ENCODE measurements around the gene NEURL2.
"Not testable (repeated sequence)": the region's sequence is repeated elsewhere in the genome, so short reads cannot be mapped to it uniquely, and the experiment has no call there.

NEURL2 gene

GRCh38 chr20:45897692-45898091 is 6.7 kb upstream of the NEURL2 start:
- no peak for DNase-seq

DNA sequence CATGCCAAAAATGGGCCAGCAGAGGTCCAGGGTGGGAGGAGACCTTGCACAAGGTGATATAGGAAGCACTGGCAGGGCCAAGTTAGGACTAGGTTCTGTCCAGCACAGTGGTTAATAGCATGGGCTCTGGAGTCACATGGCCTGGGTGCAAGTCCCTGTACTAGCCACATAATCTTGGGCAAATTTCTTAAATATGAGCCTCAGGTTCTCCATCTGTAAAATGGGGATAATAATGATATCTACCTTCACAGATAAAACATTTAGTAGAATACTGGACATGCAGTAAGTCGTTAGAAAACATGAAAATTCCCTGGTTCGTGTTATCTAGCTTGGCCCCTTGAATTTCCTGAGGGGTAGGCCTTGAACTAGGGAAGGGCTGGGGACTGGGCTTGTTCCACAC is 6.3 kb upstream of the NEURL2 start:
- no peak for DNase-seq

DNA sequence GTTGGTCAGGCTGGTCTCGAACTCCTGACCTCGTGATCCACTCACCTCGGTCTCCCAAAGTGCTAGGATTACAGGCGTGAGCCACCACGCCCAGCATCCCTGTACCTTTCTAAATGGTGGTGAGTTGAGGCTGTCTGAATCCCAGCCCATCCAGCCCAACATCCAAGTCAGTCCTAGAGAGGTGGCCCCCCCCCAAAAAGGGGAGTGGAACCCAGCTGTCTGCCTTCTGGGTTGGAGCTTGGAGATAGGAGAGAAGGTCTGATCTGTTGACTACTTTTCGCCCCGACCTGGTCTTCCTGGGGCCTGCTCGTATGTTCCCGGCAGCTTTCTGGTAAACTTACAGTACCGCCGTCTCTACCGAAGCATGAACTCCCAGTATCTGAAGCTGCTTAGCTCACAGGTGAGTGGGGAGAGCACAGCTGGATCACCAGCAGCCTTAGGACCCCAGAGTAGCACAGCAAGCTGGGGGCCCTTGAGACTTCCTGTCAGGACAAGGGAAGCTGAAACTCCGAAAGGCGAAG is 5.7 kb upstream of the NEURL2 start:
- DNase-seq, result no peak

DNA sequence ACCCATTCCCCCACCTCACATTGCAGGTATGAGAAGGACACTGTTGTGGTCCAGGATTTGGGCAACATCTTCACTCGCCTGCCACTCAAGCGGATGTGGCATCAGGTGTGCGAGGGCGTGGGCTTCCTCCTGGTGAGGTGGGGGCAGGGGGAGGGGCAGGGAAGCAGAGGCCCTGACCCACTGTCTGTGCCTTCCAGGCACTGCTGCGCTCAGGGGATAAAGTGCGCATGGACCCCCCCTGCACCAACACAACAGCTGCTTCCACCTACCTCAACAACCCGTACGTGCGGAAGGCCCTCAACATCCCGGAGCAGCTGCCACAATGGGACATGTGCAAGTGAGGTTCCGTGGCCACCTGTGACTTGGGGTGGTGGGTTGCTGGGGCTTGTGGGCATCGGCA is 3.8 kb upstream of the NEURL2 start:
- DNase-seq, result no peak

GRCh38 chr20:45893831-45894230 is 2.8 kb upstream of the NEURL2 start:
- no peak for DNase-seq

- DNase-seq, result peak; percentile 41
Observed at GRCh38 chr20:45892828-45893500, 2.0 kb upstream of the NEURL2 start.

DNA sequence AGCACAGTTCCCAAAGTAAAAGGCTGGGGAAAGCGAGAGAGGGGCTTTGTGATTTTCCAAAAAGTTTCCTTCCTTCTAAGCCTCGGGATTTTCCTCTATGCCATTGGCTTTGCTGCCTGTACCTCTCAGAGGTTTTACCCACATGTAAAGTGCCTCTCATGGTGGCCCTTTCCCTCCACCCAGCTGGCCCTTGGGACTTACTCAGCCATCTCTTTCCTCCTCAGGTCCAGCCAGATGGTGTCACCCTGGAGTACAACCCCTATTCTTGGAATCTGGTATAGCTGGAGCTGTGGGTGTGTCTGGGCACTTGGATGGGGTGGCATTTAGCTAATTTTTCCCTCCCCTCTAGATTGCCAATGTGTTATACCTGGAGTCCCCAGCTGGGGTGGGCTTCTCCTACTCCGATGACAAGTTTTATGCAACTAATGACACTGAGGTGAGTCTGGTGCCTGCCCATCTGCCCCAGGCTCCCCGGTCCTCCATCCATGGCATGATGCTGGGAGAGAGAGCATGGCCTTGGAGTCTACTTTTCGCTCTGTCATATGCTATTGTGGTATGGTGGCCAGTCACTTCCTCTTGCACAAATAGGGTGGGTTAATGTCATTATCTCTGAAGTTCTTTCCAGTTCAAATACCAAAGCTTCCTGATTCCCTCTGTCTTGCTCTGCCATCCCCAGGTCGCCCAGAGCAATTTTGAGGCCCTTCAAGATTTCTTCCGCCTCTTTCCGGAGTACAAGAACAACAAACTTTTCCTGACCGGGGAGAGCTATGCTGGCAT is 1.2 kb upstream of the NEURL2 start:
- no peak for DNase-seq

DNA sequence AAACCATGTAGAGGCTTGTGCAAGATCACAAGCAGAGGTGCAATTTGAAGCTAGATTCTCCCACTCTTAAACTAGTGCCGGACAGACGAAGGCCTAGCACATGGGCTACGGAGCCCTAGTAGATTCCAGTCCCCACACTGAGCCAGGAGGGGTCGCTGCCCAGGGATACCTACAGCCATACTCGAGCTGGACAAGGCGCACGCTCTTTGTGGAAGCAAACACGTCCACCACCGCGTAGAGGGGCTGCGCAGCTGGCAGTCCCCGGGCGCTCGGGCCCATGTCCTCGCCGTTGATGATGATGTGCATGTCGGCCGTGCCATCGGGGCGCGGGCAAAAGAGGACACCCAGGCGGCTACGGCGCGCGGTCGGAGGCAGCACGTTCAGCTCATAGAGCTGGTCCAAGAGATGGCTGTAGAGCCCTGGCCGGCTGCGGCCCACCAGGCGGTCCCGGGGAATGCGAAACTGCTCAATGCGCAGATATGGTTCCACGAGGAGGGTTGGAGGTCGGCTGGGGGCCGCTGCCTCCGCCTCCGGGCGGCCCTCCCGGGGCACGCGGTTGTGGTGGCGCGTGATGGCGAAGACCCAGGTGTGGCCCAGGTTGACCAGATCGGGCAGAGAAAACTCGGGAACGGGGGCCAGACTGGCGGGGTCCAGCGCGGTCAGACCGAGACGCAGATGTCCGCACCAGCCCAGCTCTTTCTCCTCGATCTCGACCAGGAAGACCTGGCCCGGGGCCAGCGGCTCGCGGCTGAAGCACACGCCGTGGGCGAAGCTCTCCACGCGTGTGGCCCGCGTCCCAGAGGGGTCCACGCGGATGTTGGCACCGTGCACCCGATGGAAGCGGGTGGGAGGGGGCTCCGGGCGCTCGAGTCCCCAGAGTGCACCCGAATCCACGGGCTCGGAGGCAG is 677 bp downstream of the NEURL2 start:
- DNase-seq, result peak; percentile 47

GRCh38 chr20:45888681-45889080 is 2.3 kb downstream of the NEURL2 start:
- DNase-seq, result no peak

- DNase-seq, result no peak
Observed at GRCh38 chr20:45887346-45887715, 3.7 kb downstream of the NEURL2 start, which contains the start of gene SPATA25. TSS of gene SPATA25 (minus strand) at chr20:45887622. CDS start at chr20:45887590, 32 bp downstream.

GRCh38 chr20:45886590-45887345 is 4.2 kb downstream of the NEURL2 start:
- no peak for DNase-seq

DNA sequence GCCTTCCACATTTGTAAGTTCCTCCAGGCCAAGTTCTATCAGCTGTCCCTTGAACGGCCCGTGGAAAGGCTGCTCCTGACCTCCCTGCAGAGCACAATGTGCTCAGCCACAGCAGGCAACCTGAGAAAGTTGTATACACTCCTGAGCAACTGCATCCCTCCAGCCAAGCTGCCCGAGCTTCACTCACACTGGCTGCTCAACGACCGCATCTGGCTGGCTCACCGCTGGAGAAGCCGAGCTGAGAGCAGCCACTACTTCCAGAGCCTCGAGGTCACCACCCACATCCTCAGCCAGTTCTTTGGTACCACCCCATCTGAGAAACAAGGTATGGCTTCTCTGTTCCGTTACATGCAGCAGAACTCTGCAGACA is 7.9 kb downstream of the NEURL2 start:
- DNase-seq, result no peak

DNA sequence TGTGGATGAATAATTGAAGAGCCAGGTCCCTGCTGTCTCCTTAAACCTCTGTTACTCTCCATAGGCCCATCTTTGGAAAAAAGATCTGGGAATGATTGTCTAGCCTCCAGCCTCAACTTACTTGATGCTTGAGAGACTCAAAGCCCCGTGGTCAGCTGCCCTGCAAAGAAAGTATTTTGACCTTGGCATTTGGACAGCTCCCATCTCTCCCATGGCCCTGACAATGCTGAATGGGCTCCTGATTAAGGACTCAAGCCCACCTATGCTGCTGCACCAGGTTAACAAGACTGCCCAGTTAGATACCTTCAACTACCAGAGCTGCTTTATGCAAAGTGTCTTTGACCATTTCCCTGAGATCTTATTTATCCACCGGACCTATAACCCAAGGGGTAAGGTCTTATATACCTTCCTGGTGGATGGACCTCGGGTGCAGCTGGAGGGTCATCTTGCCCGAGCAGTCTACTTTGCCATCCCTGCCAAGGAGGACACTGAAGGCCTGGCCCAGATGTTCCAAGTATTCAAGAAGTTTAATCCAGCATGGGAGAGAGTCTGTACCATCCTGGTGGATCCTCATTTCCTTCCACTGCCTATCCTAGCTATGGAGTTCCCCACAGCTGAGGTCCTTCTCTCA is 8.4 kb downstream of the NEURL2 start:
- no peak for DNase-seq

- peak; percentile 99 for DNase-seq
Observed at GRCh38 chr20:45880988-45881788, 9.8 kb downstream of the NEURL2 start, which contains the start of gene ZSWIM1. TSS of gene ZSWIM1 (plus strand) at chr20:45881227. CDS start at chr20:45882593, 1,366 bp downstream.

DNA sequence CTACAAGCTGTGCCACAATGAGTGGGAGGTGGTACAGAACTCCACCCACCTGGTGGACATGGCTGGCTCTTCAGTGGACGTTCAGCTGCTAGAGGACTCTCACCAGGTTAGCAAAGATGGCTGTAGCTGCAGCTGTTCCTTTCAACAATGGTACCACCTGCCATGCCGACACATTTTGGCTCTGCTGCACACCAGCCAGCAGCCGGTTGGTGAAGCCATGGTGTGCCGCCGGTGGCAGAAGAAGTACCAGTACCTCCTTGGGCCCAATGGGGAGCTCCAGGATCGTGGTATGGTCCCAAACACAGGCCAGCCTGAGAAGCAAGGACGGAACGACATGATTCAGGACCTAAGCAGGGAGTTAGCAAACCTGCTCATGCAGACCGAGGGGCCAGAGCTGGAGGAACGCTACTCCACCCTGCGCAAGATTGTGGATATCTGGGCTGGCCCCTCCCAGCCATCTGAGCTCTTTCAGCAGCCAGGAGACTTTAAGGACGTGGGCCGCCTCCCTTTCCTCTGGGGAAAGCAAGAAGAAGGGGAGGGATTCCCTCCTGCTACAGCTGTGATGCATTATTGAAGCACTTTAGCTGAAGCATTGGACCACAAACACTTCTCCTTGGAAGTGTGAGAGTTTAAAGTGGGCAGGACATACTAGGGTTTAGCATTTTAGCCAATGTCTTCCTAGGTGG is 12.8 kb downstream of the NEURL2 start:
- no peak for DNase-seq

GRCh38 chr20:45874576-45874975 is 16.4 kb downstream of the NEURL2 start:
- no peak for DNase-seq

DNA sequence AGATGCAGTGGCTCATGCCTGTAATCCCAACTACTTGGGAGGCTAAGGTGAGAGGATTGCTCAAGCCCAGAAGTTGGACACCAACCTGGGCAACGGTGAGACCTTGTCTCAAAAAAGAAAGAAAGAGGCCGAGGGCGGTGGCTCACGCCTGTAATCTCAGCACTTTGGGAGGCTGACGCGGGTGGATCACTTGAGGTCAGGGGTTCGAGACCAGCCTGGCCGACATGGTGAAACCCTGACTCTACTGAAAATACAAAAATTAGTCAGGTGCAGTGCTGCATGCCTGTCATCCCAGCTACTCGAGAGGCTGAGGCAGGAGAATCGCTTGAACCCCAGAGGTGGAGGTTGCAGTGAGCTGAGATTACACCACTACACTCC is 16.9 kb downstream of the NEURL2 start:
- not testable (repeated sequence) for DNase-seq

- DNase-seq, result no peak
Observed at GRCh38 chr20:45873409-45874103, 17.5 kb downstream of the NEURL2 start.

DNA sequence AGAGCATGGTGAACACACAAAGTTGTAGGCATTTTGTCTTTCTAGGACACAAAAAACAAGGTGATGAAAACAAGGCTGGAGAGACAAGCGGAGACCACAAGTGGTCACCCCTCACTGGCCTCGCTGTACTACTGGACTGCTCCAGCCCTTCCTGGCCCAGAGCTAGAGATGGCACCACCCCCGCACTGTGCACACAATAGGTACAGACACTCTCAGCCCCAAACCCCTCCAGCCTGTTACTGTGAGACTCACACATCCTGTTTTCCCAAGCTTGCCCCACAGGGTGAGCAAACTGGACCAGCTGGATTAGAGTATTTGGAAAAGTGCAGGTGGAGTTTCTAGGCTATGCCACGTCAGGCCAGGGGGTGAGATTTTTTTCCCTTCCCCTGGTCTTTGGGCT is 18.4 kb downstream of the NEURL2 start:
- DNase-seq, result no peak

- no peak for DNase-seq
Observed at GRCh38 chr20:45867819-45868176, 23.2 kb downstream of the NEURL2 start.

Measured in activated CD4-positive, CD25-positive, alpha-beta regulatory T cell treated with anti-CD3 and anti-CD28 coated beads, Interleukin-2, amount 50 U/mL, for 72 hours (primary cell).